Activated T-cell treated with anti-CD3 and anti-CD28 coated beads, Interleukin-2, amount 50 U/mL, for 24 hours (primary cell): Measurements from ENCODE around the gene RAB26.

Experiments used
- DNase-seq: peaks from one replicate; pipeline ENCODE4 v3.0.0-alpha.2; 2020
- H3K27ac Mint-ChIP-seq: 2 replicates; pipeline ENCODE4 v1.8.0; 2020; ENCODE audit warnings: mild to moderate bottlenecking, mixed read lengths
- H3K27me3 Mint-ChIP-seq: 2 replicates; pipeline ENCODE4 v1.8.0; 2020; ENCODE audit warnings: mixed read lengths
- H3K36me3 Mint-ChIP-seq: 2 replicates; pipeline ENCODE4 v1.8.0; 2020; ENCODE audit warnings: low read depth, mixed read lengths
- H3K4me1 Mint-ChIP-seq: 2 replicates; pipeline ENCODE4 v1.8.0; 2020; ENCODE audit warnings: low read depth, mixed read lengths
- H3K4me3 Mint-ChIP-seq: 2 replicates; pipeline ENCODE4 v1.8.0; 2020; ENCODE audit warnings: mild to moderate bottlenecking, moderate library complexity, mixed read lengths
- H3K9me3 Mint-ChIP-seq: 2 replicates; pipeline ENCODE4 v1.8.0; 2020; ENCODE audit warnings: mixed read lengths

The RAB26 gene

GRCh38 chr16:2157480-2158261 is 9.2 kb downstream of the RAB26 start:
- DNase-seq: no peak
- Mint-ChIP-seq H3K27me3 (no peaks in the 10 kb centered on the region), H3K4me1 (peaks cover 31% of the 10 kb centered on the region), H3K36me3 (peaks cover 48% of the 10 kb centered on the region), H3K9me3 (no peaks in the 10 kb centered on the region), H3K27ac (peak overlapping the region; percentile 94), H3K4me3 (peak overlapping the region; percentile 97)

- peaks cover 33% of the 10 kb centered on the region for H3K4me1 Mint-ChIP-seq
- peak overlapping the region; percentile 97 for H3K4me3 Mint-ChIP-seq
- peak overlapping the region; percentile 50 for H3K27ac Mint-ChIP-seq
- no peaks in the 10 kb centered on the region for H3K27me3 Mint-ChIP-seq
- DNase-seq: no peak
- H3K9me3 Mint-ChIP-seq: no peaks in the 10 kb centered on the region
- peaks cover 43% of the 10 kb centered on the region for H3K36me3 Mint-ChIP-seq
These were observed 9.8 kb downstream of the RAB26 start for GRCh38 chr16:2158262-2158638.

DNA sequence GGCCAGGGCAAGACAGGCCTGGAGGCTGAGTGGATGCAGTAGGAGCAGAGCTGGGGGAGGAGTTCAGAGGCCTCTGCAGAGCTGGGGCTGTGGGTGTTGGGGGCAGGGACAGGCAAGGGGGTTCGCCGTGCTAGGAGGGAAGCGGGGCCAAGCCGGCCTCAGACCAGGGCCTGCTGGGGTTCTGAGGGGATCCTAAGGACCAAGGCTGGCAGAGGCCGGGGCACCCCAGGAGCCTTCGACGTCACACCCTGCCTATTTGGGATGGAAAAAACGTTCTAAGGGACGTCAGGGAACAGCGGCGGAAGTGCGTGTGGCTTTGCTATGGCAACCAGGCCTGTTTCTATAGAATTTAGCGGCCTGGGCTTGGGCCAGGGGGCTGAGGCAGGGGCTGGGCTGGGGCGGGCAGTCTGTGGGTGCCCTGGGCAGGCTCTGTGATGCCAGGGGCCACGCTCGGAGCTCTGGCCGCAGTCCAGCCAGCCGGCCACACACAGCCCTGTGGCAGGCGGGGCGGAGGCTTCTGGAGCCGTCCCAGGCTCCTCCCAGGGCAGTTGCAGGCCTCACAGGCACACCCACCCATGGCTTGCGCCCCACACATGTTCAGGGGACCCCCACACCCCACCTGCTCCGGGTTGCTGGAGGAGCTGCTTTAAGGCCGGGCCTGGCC is 10.9 kb downstream of the RAB26 start:
- no peak overlapping the region for H3K4me3 Mint-ChIP-seq
- H3K4me1 Mint-ChIP-seq: peaks cover 34% of the 10 kb centered on the region
- H3K27ac Mint-ChIP-seq: peak overlapping the region; percentile 57
- peaks cover 37% of the 10 kb centered on the region for H3K36me3 Mint-ChIP-seq
- H3K27me3 Mint-ChIP-seq: no peaks in the 10 kb centered on the region
- no peaks in the 10 kb centered on the region for H3K9me3 Mint-ChIP-seq
- no peak for DNase-seq

- peaks cover 34% of the 10 kb centered on the region for H3K4me1 Mint-ChIP-seq
- DNase-seq: no peak
- no peaks in the 10 kb centered on the region for H3K27me3 Mint-ChIP-seq
- H3K9me3 Mint-ChIP-seq: no peaks in the 10 kb centered on the region
- peaks cover 29% of the 10 kb centered on the region for H3K36me3 Mint-ChIP-seq
- peak overlapping the region; percentile 40 for H3K27ac Mint-ChIP-seq
- H3K4me3 Mint-ChIP-seq: no peak overlapping the region
These were observed 12.6 kb downstream of the RAB26 start for GRCh38 chr16:2160915-2161551.

GRCh38 chr16:2161911-2162310 is 13.5 kb downstream of the RAB26 start:
- no peak for DNase-seq
- Mint-ChIP-seq H3K4me3 (no peak overlapping the region), H3K9me3 (no peaks in the 10 kb centered on the region), H3K4me1 (peaks cover 28% of the 10 kb centered on the region), H3K27me3 (no peaks in the 10 kb centered on the region), H3K27ac (peak overlapping the region; percentile 61), H3K36me3 (peaks cover 33% of the 10 kb centered on the region)

GRCh38 chr16:2162676-2163118 is 14.3 kb downstream of the RAB26 start:
- no peaks in the 10 kb centered on the region for H3K27me3 Mint-ChIP-seq
- no peak for DNase-seq
- H3K4me1 Mint-ChIP-seq: peaks cover 20% of the 10 kb centered on the region
- peaks cover 30% of the 10 kb centered on the region for H3K36me3 Mint-ChIP-seq
- H3K4me3 Mint-ChIP-seq: no peak overlapping the region
- no peaks in the 10 kb centered on the region for H3K9me3 Mint-ChIP-seq
- no peak overlapping the region for H3K27ac Mint-ChIP-seq

DNA sequence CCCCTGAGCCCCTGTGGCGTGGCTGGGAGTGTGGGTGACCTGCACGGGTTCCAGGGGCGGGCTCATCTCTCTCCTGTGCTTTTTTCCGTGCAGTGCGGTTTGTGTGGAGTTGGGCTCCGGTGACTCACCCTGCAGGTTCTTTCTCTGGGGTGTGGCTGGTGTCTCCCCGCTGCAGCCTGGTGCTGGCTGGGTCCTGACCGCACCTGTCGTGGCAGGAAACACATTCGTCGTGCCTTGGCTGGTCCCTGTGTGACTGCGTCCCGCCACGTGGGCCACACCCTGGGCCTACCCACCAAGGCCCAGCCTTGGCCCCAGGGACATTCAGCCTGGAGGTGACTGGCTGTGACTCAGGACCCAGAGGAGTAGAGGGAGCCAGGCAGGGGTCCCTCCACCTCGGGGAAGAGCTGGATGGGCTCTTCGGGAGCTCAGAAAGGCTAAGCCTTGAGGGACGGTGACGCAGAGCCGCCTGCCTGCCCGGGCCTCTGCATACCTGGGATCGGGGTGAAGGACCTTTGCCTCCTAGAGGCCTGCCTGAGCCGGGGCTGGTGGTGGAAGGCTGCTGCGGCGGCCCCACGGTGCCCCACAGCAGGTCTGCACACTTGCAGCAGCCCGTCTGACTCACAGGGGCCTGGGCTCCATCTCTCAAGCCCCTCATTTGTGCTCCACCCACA is 14.9 kb downstream of the RAB26 start:
- Mint-ChIP-seq H3K4me1 (peaks cover 15% of the 10 kb centered on the region), H3K27ac (peak overlapping the region; percentile 76), H3K9me3 (no peaks in the 10 kb centered on the region), H3K27me3 (no peaks in the 10 kb centered on the region), H3K36me3 (peaks cover 31% of the 10 kb centered on the region), H3K4me3 (no peak overlapping the region)
- DNase-seq: no peak

DNA sequence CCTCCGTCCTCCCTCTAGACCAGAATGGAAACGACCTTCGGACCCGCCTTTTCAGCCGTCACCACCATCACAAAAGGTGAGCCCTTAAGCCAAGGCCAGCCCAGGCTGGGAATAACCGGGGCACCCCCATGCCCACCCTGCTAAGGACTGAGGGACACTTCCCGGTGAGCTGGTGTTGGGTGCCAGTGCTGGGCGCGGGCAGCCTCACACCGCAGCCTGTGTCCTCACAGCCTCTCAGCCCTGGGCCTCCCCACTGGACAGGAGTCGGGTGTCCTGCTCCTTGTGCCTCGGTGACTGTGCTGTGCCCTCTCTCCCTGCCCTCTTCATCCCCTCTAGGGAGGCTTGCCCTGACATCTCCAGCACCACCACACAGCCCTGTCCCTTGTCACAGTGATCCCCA is 17.4 kb downstream of the RAB26 start:
- no peaks in the 10 kb centered on the region for H3K9me3 Mint-ChIP-seq
- no peak for DNase-seq
- no peaks in the 10 kb centered on the region for H3K27me3 Mint-ChIP-seq
- peaks cover 7% of the 10 kb centered on the region for H3K4me1 Mint-ChIP-seq
- no peak overlapping the region for H3K4me3 Mint-ChIP-seq
- peaks cover 44% of the 10 kb centered on the region for H3K36me3 Mint-ChIP-seq
- H3K27ac Mint-ChIP-seq: peak overlapping the region; percentile 79

GRCh38 chr16:2166263-2167067 is 18.0 kb downstream of the RAB26 start:
- Mint-ChIP-seq H3K36me3 (peaks cover 44% of the 10 kb centered on the region), H3K27ac (peak overlapping the region; percentile 79), H3K9me3 (no peaks in the 10 kb centered on the region), H3K4me3 (no peak overlapping the region), H3K4me1 (peaks cover 7% of the 10 kb centered on the region), H3K27me3 (no peaks in the 10 kb centered on the region)
- no peak for DNase-seq

- H3K4me3 Mint-ChIP-seq: no peak overlapping the region
- no peaks in the 10 kb centered on the region for H3K9me3 Mint-ChIP-seq
- peaks cover 49% of the 10 kb centered on the region for H3K36me3 Mint-ChIP-seq
- no peaks in the 10 kb centered on the region for H3K27me3 Mint-ChIP-seq
- no peak overlapping the region for H3K27ac Mint-ChIP-seq
- H3K4me1 Mint-ChIP-seq: peaks cover 3% of the 10 kb centered on the region
- DNase-seq: no peak
These were observed 18.7 kb downstream of the RAB26 start for GRCh38 chr16:2167068-2167638.

GRCh38 chr16:2170080-2170479 is 21.7 kb downstream of the RAB26 start:
- Mint-ChIP-seq H3K9me3 (no peaks in the 10 kb centered on the region), H3K36me3 (peaks cover 62% of the 10 kb centered on the region), H3K27me3 (no peaks in the 10 kb centered on the region), H3K4me3 (no peak overlapping the region), H3K27ac (no peak overlapping the region), H3K4me1 (no peaks in the 10 kb centered on the region)
- DNase-seq: no peak

DNA sequence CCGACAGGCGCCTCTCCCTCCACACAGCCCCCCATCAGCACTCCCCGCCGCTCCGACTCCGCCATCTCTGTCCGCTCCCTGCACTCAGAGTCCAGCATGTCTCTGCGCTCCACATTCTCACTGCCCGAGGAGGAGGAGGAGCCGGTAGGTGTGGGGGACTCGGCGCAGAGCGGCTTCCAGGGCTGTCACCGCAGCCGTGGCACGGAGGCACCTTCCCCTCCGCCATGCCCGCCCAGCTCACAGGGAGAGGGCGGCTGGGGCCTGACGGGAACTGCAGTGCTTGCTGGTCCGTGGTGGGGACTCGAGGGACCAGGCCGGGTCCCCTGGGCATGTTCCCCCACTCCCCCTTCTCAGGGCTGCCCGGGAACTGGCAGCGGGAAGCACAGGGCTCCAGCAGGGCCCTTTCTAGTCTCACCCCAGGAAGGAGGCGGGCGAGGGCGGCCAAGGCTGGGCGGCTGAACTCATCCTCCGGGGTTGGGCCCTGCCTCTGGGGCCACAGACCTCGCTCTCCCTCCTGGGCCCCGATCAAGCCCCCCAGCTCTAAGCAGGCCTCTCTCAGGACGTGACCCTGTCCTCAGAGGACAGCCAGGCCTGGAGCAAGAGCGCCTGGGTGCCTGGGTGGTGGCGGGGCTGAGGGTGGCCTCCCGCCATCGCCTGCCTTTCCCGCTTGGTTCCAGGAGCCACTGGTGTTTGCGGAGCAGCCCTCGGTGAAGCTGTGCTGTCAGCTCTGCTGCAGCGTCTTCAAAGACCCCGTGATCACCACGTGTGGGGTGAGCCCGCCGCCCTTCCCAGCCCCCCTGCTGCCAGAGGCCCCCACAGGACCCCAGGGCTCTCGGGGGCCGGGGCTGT is 22.4 kb downstream of the RAB26 start:
- DNase-seq: no peak
- no peak overlapping the region for H3K27ac Mint-ChIP-seq
- H3K27me3 Mint-ChIP-seq: no peaks in the 10 kb centered on the region
- peaks cover 66% of the 10 kb centered on the region for H3K36me3 Mint-ChIP-seq
- H3K4me3 Mint-ChIP-seq: no peak overlapping the region
- no peaks in the 10 kb centered on the region for H3K4me1 Mint-ChIP-seq
- H3K9me3 Mint-ChIP-seq: no peaks in the 10 kb centered on the region

GRCh38 chr16:2171601-2172178 is 23.3 kb downstream of the RAB26 start:
- Mint-ChIP-seq H3K9me3 (no peaks in the 10 kb centered on the region), H3K4me1 (no peaks in the 10 kb centered on the region), H3K36me3 (peaks cover 64% of the 10 kb centered on the region), H3K27ac (no peak overlapping the region), H3K27me3 (no peaks in the 10 kb centered on the region), H3K4me3 (no peak overlapping the region)
- no peak for DNase-seq
